DND-41 (cell line): ENCODE data around the gene TRPC4.

Experiments used
- CTCF ChIP-seq: IDR thresholded peaks from 2 replicates; pipeline ENCODE4 v1.5.1; 2012; ENCODE audit warnings: borderline replicate concordance, low read length, moderate library complexity, mild to moderate bottlenecking; ENCODE audit not compliant: poor library complexity, severe bottlenecking; ENCODE audit errors: extremely low read depth
- EZH2 ChIP-seq: IDR thresholded peaks from 3 replicates; pipeline ENCODE4 v1.6.1; 2012; ENCODE audit warnings: borderline replicate concordance, low read depth, mild to moderate bottlenecking, moderate library complexity, low read length, inconsistent platforms; ENCODE audit not compliant: severe bottlenecking

GRCh38 chr13:37884026-37884425, 14.5 kb upstream of the TRPC4 start:
- no peak for TF ChIP-seq CTCF
- no peak for TF ChIP-seq EZH2
